MV-4-11 (cell line): Measurements from ENCODE around the gene NEK7.
A peak's percentile ranks its signal among the peaks of the same experiment; 100 is the strongest.

Experiments
- DNase-seq: peaks from one replicate; lab custom pipeline; 2025; lab: John Stamatoyannopoulos, UW

NEK7 gene

GRCh38 chr1:198255784-198256183 is 99.0 kb downstream of the NEK7 start:
- no peak for DNase-seq

- no peak for DNase-seq
Observed at GRCh38 chr1:198258491-198258890, 101.7 kb downstream of the NEK7 start.

DNA sequence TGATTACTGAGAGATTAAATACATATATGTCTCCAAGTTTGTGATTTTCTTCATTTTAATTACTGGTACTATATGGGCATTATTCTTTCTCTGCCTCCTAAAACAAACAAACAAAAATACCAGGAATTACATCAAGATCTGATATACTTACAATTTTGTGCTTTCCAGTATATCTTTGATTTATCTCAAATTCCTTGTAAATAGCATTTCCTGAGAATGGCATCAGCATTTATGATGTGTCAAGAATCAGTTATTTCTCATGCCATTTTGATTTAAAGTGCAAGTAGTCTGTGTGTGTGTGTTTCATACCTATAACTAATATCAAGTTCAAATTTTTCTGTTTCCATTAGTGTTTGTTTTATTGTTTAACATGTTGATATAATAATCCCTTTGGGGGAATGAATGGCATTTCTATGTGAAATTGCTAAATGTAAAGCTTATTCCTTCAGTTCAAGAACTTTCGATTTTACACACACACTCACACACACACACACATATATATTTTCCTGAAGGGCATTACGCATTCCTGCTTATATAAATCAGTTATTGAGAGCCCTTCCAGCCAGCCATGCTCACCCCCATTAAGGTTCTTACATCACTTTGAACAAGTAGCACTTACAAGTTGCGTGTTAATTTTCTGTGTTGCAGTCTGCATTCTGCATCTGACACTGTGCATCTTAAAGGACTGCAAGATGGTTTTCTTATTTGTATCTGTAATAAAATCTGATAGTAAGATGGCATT is 102.7 kb downstream of the NEK7 start:
- no peak for DNase-seq

DNA sequence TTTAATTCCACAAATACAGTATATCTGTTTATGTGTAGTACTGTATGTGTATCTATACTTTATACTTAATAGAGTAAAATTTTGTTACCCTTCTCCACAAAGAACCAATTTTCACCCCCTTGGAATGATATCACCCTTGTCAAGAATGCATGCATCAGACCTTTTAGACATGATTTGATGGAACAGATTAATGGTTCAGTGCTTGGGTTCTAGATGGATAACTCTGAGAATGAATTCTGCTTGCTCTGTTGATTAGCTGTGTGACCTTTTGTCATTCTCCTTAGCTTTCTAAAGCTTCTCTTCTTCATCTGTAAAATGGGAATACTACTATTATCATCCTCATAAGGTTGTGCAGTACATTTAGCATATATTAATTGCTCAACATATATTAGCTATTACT is 105.1 kb downstream of the NEK7 start:
- no peak for DNase-seq

- DNase-seq = no peak
Observed at GRCh38 chr1:198263186-198263585, 106.4 kb downstream of the NEK7 start.

DNA sequence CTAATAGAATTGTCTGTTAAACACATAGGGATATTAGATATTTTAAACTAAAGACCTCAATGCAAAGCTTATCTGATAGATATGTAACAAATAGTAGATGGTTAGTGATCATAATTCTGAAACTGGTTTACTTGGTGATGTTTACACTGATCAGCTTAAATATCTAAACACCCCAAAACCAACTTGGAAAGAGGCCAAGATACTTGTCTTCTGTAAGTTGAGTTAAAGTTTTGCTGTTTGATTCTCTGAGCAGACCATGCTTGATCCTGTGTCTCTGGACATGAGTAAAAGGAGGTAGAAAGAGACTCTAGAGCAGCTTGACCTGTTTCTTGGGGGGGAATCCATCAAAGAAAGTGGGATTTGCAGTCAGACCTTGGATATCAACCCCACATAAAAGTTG is 107.5 kb downstream of the NEK7 start:
- DNase-seq = no peak

DNA sequence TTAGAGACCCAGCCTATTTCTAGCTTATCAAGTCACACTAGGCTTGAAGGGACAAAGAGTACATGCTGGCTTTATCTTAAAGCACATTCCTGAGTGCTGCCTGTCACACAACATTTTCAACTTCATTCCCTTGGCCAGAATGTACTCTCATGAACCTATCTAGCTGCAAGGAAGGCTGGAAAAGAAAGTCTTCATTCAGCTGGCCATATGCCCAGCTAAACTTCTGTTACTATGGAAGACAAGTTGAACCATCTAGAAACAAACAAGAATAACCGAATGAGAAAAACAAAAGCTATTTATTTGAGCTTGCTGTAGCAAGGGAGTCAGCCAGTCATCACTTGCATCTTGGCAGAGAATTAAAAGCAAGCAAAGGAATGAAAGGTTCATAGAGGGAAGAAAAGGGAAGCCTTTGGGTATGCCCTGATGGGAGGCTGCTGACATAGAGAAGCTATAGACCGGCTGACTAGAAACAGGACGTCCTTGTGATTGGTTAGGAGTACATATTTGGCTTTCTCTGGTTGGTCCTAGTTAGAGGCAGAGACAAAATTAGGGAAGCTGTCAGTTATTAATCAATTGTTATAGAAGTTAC is 108.4 kb downstream of the NEK7 start:
- DNase-seq = peak; percentile 13

GRCh38 chr1:198267056-198267455 is 110.3 kb downstream of the NEK7 start:
- no peak for DNase-seq

DNA sequence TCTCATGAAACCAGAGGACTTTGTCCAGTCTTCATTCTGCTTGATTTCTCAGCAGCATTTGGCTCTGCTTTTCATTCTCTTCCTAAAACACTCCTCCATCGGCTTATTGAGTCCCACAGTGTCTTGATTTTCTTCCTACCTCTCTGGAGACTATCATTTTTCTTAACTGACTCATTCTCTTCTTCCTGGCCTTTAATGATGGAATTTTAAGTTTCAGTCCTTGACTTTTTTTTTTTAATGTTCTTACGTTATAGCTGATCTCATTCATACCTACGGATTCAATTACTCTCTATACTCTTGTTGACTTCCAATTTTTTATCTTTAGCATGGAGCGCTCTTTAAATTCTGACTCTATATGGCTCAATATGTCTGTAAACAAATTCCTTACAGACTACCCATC is 111.1 kb downstream of the NEK7 start:
- no peak for DNase-seq

DNA sequence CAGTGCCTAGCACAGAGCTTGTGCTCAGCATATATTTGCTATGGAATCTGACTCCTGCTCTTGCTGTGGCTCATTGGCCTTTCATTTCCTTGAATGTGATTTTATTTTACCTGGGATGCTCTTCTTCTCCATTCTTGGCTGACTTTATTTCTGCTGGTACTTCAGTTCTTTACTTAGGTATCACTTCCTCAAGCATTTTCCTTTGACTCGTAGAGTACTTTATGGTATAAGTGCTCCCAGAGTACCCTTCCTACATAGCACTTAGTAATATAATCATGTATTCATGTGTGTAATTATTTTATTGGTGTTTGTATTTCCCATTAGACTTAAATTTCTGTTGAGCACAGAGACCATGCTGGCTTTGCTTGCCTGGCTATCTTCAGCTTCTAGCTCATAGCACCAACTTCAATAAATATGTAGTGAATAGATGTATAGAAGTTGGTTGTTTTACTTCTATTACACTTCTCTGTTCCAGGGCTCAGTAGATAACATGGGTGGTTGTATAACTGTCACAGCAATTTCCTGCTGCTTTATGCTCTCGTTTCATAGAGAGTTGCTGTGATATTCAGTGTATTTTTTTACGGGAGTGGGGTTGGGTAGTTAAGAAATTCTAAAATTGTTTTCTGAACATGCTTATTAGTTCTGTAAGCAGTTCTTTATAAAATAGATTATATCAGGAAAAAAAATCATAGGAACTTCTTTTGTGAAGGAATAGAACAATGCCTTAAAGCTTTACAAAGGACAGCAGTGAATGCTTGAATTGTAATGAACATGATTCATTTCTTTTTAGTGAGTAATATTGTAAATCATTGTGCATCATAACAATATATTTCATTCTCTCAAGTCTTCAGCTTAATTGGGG is 112.2 kb downstream of the NEK7 start:
- peak; percentile 12 for DNase-seq

DNA sequence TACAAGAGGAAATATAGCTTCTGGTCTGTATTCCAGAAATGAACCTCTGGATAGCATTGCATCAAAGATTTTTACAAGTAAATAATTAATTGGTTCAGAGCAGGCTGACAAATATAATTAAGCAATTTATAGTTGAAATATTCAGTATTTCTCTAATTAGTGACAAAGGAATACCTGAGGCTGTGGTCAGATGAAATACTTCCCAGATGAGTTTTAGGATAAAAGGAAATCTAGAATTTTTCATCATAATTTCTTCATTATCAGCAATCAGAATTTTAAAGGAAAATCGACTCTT is 112.8 kb downstream of the NEK7 start:
- no peak for DNase-seq

DNA sequence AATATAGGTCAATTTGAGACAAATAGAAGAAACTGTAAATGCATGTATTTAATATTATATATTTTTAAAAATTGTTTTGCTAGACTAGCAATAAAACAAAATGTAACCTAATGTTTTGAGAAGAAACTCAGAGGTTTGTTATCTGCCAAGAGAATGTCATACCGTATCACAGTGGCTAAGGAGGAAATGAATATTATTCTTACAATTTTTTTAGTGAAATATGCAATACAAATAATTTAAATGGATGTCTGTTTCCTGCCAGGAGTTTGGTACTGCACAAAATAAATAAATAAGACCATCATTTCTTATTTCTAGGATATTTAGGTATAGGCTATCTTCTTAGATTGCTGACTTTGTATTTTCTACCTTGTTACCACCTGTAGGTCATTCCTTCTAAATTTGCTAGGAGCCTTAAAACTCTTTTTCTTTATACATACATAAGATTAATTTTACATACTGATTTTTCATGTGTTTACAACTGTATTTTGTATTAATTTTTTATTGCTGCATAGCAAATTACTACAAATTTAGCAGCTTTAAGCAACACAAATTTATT is 113.6 kb downstream of the NEK7 start:
- DNase-seq = no peak

DNA sequence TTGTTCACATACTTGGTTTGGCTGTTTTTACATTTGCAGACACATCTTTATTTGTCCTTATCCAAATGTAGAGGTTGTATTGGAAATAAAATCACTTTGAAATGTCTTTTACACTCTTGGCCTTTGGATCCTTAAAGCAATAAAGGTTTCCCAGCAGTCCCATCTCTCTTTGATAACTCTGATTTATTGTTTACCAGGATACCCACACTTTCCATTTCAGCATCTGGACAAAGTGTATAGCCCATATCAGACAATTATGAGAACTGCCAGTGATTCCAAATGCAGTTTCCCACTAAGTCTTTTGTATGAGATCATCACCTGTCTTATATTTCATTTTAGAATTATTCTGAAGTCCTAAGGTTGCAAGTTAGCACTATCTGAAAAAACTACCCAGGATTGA is 114.7 kb downstream of the NEK7 start:
- no peak for DNase-seq

- no peak for DNase-seq
Observed at GRCh38 chr1:198272492-198272891, 115.7 kb downstream of the NEK7 start.

GRCh38 chr1:198273748-198274295 is 117.0 kb downstream of the NEK7 start:
- peak; percentile 2 for DNase-seq

DNA sequence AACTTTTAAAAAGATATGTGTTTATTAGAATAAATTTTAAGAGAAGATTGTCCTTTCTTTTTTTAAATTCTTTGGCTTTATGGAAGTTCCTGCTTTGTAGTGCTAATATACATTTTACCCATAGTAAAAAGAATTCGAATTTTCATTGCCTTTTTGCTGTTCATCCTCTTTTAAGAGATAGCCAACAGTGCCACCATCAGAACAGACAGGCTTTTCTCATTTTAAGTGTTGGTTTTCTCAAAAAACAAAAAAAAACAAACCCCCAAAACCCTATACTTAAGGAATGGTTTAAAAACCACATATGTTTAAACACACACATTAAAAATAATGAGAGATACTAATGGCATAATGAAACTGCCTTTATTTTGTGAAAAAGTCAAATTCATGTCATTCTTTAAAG is 118.8 kb downstream of the NEK7 start:
- DNase-seq = no peak

- no peak for DNase-seq
Observed at GRCh38 chr1:198276241-198276640, 119.4 kb downstream of the NEK7 start.

DNA sequence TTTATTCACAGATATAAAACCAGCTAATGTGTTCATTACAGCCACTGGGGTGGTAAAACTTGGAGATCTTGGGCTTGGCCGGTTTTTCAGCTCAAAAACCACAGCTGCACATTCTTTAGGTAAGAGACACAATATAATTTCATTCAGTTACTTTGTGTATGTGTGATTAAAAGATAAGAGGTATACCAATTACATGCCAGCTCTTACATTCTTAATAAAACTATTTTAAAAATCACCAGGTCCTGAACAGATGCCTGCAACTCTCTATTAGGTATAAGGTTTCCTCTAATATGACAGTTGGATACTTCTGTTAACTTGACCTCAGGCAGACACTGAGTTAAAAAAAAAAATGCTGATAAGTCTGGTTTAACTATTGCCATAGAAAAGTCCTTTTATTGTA is 122.1 kb downstream of the NEK7 start:
- DNase-seq = no peak

DNA sequence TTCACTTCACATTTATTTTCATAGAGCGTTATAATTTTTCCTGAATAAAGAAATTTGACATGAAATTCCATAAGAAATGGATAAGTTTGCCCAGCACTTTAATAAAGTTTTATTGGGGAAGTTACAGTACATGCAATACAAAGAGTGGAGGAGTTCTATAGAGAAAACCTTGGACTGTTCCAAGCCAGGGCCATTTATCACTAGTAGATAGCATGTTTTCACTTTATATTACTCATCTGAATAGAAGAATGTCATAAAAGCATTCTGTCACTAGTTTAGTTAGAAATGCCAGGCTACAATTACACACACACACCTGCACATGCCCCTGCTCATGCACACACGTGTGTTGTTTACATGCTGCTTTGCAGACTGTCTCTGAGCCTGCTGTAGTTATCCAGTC is 123.3 kb downstream of the NEK7 start:
- DNase-seq = no peak

DNA sequence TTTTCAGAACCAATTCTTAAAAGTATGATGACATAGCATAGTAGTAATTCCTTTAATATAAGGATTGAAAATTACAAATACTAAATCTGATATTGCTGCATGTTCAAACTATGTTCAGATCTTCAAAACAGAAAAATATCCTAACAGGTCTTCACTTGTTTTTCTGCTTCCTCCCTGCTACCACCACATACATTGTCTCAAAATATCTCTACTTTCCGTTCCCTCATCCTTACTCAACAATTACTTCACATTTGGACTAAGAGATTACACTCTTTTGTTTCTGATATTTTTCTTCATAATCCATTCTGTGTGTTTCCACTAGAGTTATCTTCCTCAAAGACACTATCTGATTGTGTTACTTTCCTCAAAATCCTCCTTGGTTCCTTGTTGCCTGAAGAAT is 125.1 kb downstream of the NEK7 start:
- peak; percentile 30 for DNase-seq

- DNase-seq = no peak
Observed at GRCh38 chr1:198283222-198283621, 126.4 kb downstream of the NEK7 start.

GRCh38 chr1:198287916-198288315 is 131.1 kb downstream of the NEK7 start:
- DNase-seq = no peak
